C4-2B (cell line): ENCODE data around the gene TMEM39B.
"Not testable (repeated sequence)": the region's sequence is repeated elsewhere in the genome, so short reads cannot be mapped to it uniquely, and the experiment has no call there.

ENCODE experiments used
- H3K27ac ChIP-seq: fragments of 450-650 bp; 2 replicates; pipeline ENCODE4 v1.5.1; 2017
- CTCF ChIP-seq: fragments of 450-650 bp; conservative IDR thresholded peaks from 2 replicates; pipeline ENCODE4 v1.5.1; 2017; ENCODE audit warnings: mild to moderate bottlenecking
- ZFX ChIP-seq: fragments of 450-650 bp; IDR thresholded peaks from 2 replicates; pipeline ENCODE4 v1.6.1; 2017

The TMEM39B gene

GRCh38 chr1:32128479-32128878 lies 55.7 kb downstream of the TMEM39B start:
- no peak overlapping the region for H3K27ac ChIP-seq
- TF ChIP-seq CTCF: no peak
- no peak for TF ChIP-seq ZFX

GRCh38 chr1:32128964-32129363 lies 56.2 kb downstream of the TMEM39B start:
- H3K27ac ChIP-seq: no peak overlapping the region
- TF ChIP-seq CTCF (no peak), ZFX (no peak)

- not testable (repeated sequence) for H3K27ac ChIP-seq
Observed at GRCh38 chr1:32133950-32134280, 61.2 kb downstream of the TMEM39B start.

GRCh38 chr1:32137111-32137510 lies 64.4 kb downstream of the TMEM39B start:
- H3K27ac ChIP-seq: no peak overlapping the region
- no peak for TF ChIP-seq CTCF
- TF ChIP-seq ZFX: no peak

- TF ChIP-seq CTCF: no peak
- no peak for TF ChIP-seq ZFX
- no peak overlapping the region for H3K27ac ChIP-seq
Observed at GRCh38 chr1:32138965-32139364, 66.2 kb downstream of the TMEM39B start.

- peak overlapping the region; percentile 20; the same call in 1 of the 2 replicates for H3K27ac ChIP-seq
- TF ChIP-seq ZFX (no peak), CTCF (no peak)
Observed at GRCh38 chr1:32142446-32143301, 69.9 kb downstream of the TMEM39B start.

- H3K27ac ChIP-seq: peak overlapping the region; percentile 20; the same call in 1 of the 2 replicates
Observed at GRCh38 chr1:32143302-32143695, 70.6 kb downstream of the TMEM39B start.

- H3K27ac ChIP-seq: no peak overlapping the region
- TF ChIP-seq CTCF (no peak), ZFX (no peak)
Observed at GRCh38 chr1:32144033-32144432, 71.3 kb downstream of the TMEM39B start.

GRCh38 chr1:32147799-32148198 lies 75.1 kb downstream of the TMEM39B start:
- H3K27ac ChIP-seq: not testable (repeated sequence)
